Fibroblast of peridontal ligament (primary cell): ENCODE results near the gene ZRANB2.

Experiments used
- DNase-seq: peaks from one replicate; pipeline ENCODE4 v3.0.0-alpha.2; 2010; ENCODE audit errors: extremely low read depth

ZRANB2 gene

DNA sequence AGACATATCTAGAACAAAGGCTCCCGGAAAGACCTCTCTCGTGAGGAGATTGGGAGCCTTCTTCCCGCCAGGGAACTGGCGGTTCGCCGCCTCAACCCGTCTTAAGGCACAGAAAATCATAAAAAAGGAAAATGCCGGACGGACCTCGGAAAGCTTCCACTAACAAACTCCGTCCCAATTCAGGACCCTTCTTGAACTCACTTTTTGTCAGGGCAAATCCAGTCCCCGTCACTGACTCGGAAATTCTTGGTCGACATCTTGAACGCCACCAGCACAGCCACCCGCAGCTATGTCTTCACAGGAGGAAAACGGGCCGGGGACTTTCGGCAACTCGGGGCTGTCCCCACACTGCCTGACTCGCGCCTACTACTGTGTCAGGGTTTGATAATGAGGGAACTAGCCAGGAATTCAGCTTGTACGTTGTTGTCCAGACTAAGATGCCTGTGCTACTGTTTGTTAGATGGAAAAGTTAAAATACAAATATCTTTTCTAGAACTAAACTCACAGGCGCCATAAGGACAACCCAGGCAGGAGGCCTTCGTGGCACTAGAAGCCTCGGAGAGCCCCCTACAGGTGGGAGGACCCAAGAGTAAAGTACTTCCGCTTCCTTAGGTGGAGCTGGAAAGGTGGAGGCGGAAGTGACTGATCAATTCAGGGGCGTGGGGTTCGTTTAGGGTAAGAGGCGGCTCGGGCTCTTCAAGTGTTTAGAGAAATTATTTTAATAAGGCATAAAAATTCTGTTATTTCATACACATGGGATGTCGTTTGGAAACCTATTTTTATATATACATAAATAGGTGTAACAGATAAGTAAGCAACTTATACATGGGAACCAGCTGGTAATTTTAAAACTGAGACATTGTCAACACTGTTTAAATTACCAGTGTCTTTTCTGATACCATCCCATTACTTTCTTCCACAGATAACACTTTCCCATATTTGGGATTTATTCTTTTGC is at the start of gene ZRANB2:
ZRANB2 (minus strand) TSS at position 297 of the 958 bp plus-strand sequence; CDS start at position 257, 40 bp downstream.
- peak; percentile 97 for DNase-seq

GRCh38 chr1:71128060-71128459 is 47.2 kb upstream of the ZRANB2 start:
- no peak for DNase-seq

DNA sequence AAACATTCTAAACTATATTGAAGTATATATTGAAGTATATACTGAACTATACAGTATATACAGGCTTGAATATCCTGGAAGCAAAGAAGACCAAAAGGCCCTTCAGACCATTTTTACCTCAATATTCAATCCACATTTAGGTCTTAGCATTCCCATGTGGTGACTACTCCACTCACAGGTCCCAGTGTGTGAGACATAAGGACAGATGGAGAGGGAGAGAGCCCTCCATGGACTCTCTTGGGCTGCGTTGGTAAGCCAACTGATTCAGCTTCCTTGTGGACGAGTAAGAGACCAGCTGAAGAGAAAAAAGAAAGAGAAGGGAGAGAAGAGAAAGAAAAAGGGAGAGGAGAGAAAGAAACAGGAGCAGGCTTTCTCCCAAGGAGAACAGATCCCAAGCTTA is 37.3 kb upstream of the ZRANB2 start:
- no peak for DNase-seq

DNA sequence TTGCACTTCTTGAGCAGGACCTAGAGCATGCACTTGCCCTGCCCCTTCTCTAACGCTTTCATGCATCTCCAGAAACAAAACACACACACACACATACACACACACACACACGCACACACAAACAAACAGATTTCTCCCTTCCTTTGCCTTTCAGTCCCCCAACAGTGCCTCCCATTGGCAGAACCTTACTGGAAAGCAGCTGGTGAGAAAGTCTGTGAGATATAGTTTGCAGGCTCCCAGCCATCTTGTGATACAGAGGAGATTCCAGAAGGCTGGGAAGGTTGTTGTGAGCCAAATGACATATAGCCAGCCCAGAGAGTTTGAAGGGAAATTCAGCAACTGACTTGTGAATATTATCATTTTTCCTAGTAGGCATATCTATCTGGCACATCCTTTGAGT is 35.9 kb upstream of the ZRANB2 start:
- no peak for DNase-seq

GRCh38 chr1:71106658-71107322 is 26.0 kb upstream of the ZRANB2 start:
- no peak for DNase-seq

DNA sequence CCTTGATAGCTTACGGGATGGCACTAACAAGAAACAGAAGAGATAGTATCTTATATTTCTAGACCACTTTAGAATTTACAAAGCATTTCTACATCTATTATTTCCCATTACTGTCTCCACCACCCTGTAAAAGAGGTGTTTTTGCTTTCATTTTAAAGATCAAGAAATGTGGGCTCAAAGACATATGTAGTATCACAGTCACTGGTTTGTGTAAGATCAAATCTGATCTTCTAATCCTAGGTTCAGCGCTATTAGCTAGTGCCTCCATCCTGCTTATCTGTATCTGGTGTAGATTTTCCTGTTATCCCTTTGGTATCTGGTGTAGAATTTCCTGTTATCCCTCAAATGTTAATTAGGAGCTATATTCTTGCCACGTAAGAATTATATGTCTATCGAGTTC is 23.6 kb upstream of the ZRANB2 start:
- DNase-seq: no peak

- DNase-seq: no peak
These were observed 21.1 kb upstream of the ZRANB2 start for GRCh38 chr1:71101839-71102376.

DNA sequence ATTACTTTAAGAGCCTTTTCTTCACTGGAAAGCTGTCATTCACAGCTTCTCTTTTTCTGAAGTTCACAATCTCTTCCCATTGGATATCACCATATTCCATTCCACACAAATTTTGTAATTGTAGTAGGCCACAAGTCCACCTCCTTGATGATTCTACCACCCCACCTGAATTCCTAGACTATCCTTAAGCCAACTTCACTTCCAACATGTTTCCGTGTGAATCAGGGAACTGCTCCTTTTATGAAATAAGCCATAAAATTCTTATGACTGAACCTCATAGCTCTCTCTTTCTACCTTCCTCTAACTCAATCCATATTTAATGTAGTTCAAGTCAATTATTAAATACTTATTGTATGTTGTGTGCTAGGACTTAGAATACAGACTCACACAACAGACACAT is 16.6 kb upstream of the ZRANB2 start:
- DNase-seq: no peak

DNA sequence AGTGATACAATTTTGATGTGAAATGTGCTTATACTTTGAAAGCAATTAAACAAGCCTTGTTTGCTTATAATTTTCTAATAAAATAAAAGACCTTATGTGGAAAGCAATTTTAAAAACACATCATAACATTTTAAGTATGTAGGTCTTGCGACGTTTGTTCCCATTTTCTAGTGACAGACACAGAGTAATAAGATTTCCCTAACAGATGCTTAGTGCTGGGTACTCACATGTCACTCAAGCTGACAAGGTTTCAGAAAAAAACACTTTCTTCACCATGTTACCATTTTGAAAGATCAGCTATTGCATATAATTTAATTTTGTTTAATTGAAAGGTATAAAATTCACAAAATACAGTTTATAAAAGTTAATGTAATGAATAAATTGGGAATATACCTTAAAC is 14.1 kb upstream of the ZRANB2 start:
- DNase-seq: no peak

DNA sequence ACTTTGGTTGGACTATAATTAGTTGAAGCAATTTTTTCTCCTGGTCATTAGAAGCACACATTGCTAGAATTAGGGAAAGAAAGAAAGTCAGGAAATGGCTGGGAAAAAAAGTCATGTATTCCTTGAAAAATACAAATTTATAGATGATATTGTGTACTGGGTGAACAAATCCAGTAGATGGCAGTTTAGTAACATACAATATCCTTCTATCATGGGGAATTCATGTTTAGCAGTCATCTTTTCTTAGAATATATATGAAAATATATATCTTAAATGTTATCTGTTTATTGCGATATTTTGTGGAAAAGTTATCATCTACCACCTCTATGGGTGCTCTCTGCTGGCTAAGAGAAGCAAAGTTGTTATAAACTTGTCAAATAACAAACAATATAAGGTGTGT is 13.1 kb upstream of the ZRANB2 start:
- DNase-seq: peak; percentile 63

- peak; percentile 84 for DNase-seq
These were observed 8.9 kb upstream of the ZRANB2 start for GRCh38 chr1:71089536-71090270.

DNA sequence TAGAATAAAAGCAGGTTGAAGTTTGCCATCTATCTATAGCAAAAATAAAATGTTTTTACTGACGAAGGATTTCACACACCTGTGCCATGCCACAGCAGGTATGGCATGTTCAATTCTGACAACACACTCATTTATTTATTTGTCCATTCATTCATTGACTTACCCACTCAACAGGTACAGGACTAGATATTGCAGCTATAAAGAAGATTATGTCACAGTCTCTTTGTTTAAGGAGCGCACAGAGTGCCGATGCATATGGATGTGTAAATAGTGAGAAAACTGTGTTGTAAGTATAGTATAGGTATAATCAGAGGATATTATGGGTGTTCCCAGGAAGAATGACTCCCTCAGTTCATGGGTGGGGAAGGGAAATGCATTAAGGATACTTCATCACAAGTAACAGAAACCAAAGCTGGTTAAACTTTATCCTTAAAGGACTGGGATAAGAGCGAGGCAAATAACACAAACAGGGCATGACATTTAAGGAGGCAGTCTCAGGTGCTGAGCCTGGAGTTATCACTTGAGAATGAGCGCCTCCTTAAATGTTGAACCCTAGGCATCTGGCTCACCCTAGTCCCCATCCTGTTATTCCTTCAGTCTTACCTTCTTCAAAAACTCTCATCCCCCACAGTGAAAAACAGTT is 7.9 kb upstream of the ZRANB2 start:
- no peak for DNase-seq

DNA sequence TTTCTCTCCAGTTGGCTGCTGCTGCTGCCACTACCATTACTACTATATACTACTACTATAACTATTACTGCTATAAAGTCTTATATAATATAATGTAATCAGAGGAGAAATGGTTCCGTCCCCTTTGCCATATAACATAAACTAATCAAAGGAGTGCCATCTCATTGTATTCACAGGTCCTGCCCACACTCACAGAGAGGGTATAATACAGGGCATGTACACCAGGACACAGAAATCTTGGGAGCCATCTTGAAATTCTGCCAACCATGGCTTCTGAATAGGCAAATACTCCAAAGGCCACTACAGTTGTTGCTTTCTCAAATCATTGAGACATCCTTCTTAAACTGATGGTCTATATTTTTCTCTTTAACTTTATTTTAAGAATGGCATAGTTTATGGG is 6.9 kb upstream of the ZRANB2 start:
- no peak for DNase-seq

GRCh38 chr1:71087060-71087459 is 6.2 kb upstream of the ZRANB2 start:
- no peak for DNase-seq

DNA sequence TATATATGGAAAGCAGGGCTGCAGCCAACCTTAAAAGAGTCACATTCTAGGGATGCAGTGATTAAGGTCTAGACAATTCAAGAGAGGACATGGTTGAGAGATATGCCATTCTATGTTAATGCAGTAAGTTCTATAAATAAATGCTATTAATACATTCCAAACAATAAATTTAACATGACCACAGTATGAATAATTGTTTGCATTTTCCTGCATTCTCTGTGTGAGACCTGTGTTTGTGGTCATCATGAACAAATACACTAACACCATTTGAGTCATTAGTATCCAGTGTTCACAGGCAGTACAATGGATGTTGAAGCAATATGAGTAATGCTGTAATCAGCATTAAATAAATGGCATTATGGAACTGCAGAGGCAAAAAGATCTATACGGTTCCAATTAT is 5.5 kb upstream of the ZRANB2 start:
- DNase-seq: no peak

- no peak for DNase-seq
These were observed 2.4 kb upstream of the ZRANB2 start for GRCh38 chr1:71083271-71083670.

DNA sequence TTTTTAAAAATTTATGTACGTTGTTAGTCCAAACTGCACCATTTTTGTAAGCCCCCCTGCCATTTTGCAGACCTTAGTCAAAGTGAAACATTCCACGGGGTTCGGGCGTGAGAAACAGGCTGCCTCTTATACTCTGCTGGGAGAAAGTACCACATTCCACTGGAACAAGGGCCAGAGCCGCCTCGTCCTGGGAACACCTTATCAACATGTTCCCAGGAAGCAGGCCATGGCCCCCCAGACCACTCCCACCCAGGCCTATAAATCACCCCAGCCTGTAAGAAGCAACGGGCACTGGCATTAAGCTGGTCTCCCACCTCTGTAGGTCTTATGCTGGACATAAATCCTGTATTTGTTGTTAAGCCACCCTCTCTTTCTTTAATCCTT is 854 bp upstream of the ZRANB2 start:
- no peak for DNase-seq

- DNase-seq: peak; percentile 32
These were observed 551 bp downstream of the ZRANB2 start for GRCh38 chr1:71080230-71080738.

DNA sequence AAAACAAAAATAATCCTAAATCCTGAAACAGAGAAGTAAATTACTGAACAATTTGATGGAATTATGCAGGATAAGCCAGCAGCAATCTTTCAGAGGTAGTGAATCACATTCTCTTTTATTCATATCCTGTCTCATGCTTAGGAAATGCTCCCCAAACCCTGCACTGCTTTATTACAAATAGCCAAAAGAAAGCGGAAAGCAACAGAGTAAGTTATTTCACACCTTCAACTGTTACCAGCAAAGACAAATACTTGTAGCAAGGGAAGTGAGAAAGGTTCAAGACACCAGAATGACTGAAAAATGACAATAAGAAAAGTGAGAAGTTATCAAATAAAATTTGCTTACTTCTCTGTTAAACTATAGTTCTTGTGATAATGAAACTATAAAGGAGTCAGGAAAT is 6.2 kb downstream of the ZRANB2 start:
- DNase-seq: no peak

- DNase-seq: no peak
These were observed 8.6 kb downstream of the ZRANB2 start for GRCh38 chr1:71072273-71072672.

DNA sequence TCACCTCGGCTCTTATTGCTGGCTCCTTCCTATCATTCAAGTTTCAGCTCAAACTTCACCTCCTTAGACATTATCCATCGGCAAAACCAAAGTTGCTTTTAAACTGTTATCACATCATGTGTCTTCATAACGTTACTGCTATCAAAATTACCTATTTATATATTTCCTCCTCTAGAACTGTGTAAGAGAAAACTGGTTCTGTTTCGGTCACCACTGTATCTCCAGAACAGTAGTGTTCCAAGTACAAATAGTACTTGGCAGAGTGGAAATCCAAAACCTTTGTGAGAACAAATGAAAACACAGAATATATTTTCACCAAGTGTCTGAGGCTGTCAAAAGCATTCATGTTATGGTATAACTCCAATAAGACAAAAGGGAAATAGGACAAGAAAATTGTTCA is 9.1 kb downstream of the ZRANB2 start:
- DNase-seq: no peak
